ENCODE measurements around the gene ACOX2.

ACOX2 gene

GRCh38 chr3:58568572-58569286 lies 31.7 kb upstream of the ACOX2 start:
- DNase-seq (ENCODE audit: low read depth, low spot score) = peak; percentile 44
- no peak overlapping the region for H3K4me3 ChIP-seq (ENCODE audit: low read length)

GRCh38 chr3:58567251-58567515 lies 30.2 kb upstream of the ACOX2 start:
- no peak overlapping the region for H3K4me3 ChIP-seq (ENCODE audit: low read length)
- DNase-seq (ENCODE audit: low read depth, low spot score) = no peak

- no peak overlapping the region for H3K4me3 ChIP-seq (ENCODE audit: low read length)
- DNase-seq (ENCODE audit: low read depth, low spot score) = no peak
Measured at GRCh38 chr3:58566398-58567250, 29.6 kb upstream of the ACOX2 start.

- H3K4me3 ChIP-seq (ENCODE audit: low read length) = no peak overlapping the region
- DNase-seq (ENCODE audit: low read depth, low spot score) = peak; percentile 24
Measured at GRCh38 chr3:58565621-58566397, 28.8 kb upstream of the ACOX2 start.

GRCh38 chr3:58564456-58565160 lies 27.6 kb upstream of the ACOX2 start:
- DNase-seq (ENCODE audit: low read depth, low spot score) = no peak
- no peak overlapping the region for H3K4me3 ChIP-seq (ENCODE audit: low read length)

GRCh38 chr3:58564054-58564453 lies 27.1 kb upstream of the ACOX2 start:
- no peak for DNase-seq (ENCODE audit: low read depth, low spot score)
- H3K4me3 ChIP-seq (ENCODE audit: low read length) = no peak overlapping the region

GRCh38 chr3:58563386-58564035 lies 26.5 kb upstream of the ACOX2 start:
- H3K4me3 ChIP-seq (ENCODE audit: low read length) = no peak overlapping the region
- no peak for DNase-seq (ENCODE audit: low read depth, low spot score)

GRCh38 chr3:58562498-58562897 lies 25.5 kb upstream of the ACOX2 start:
- H3K4me3 ChIP-seq (ENCODE audit: low read length) = no peak overlapping the region
- no peak for DNase-seq (ENCODE audit: low read depth, low spot score)

GRCh38 chr3:58560771-58561311 lies 23.9 kb upstream of the ACOX2 start:
- no peak overlapping the region for H3K4me3 ChIP-seq (ENCODE audit: low read length)
- DNase-seq (ENCODE audit: low read depth, low spot score) = no peak

GRCh38 chr3:58559586-58559985 lies 22.6 kb upstream of the ACOX2 start:
- no peak overlapping the region for H3K4me3 ChIP-seq (ENCODE audit: low read length)
- no peak for DNase-seq (ENCODE audit: low read depth, low spot score)

- H3K4me3 ChIP-seq (ENCODE audit: low read length) = no peak overlapping the region
- no peak for DNase-seq (ENCODE audit: low read depth, low spot score)
Measured at GRCh38 chr3:58557491-58557890, 20.5 kb upstream of the ACOX2 start.

- no peak overlapping the region for H3K4me3 ChIP-seq (ENCODE audit: low read length)
- DNase-seq (ENCODE audit: low read depth, low spot score) = no peak
Measured at GRCh38 chr3:58556761-58557221, 19.8 kb upstream of the ACOX2 start.

- no peak for DNase-seq (ENCODE audit: low read depth, low spot score)
- H3K4me3 ChIP-seq (ENCODE audit: low read length) = no peak overlapping the region
Measured at GRCh38 chr3:58556001-58556400, 19.0 kb upstream of the ACOX2 start.

- H3K4me3 ChIP-seq (ENCODE audit: low read length) = no peak overlapping the region
- DNase-seq (ENCODE audit: low read depth, low spot score) = no peak
Measured at GRCh38 chr3:58555203-58555602, 18.2 kb upstream of the ACOX2 start.

GRCh38 chr3:58553003-58553402 lies 16.0 kb upstream of the ACOX2 start:
- no peak overlapping the region for H3K4me3 ChIP-seq (ENCODE audit: low read length)
- no peak for DNase-seq (ENCODE audit: low read depth, low spot score)

GRCh38 chr3:58551636-58552180 lies 14.7 kb upstream of the ACOX2 start:
- no peak for DNase-seq (ENCODE audit: low read depth, low spot score)

GRCh38 chr3:58544541-58544940 lies 7.6 kb upstream of the ACOX2 start:
- no peak for DNase-seq (ENCODE audit: low read depth, low spot score)
- H3K4me3 ChIP-seq (ENCODE audit: low read length) = no peak overlapping the region

More at GRCh38 chr3:58551636-58552180, 14.7 kb upstream of the ACOX2 start:
- no peak overlapping the region for H3K4me3 ChIP-seq (ENCODE audit: low read length)

- no peak overlapping the region for H3K4me3 ChIP-seq (ENCODE audit: low read length)
Measured at GRCh38 chr3:58540176-58540858, 3.3 kb upstream of the ACOX2 start.

More at GRCh38 chr3:58540176-58540858, 3.3 kb upstream of the ACOX2 start:
- DNase-seq (ENCODE audit: low read depth, low spot score) = no peak
